ENCODE results near the gene EXOC2.

Gene EXOC2

DNA sequence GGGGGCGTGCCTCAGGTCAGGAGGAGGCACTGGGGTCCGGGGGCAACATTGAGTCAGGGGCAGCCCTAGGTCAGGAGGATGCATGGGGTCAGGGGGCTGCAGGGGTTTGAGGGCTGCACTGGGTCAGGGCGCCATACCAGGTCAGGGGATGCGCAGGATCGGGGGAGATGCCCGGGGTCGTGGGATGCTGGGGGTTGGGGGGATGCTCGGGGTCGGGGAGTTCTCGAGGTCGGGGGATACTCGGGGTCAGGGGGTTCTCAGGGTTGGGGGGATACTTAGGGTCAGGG, 727 bp upstream of the EXOC2 start:
- Histone ChIP-seq H3K9me2 (replicated peaks; ENCODE audit: control insufficient read depth, low read length) (no peaks in the 10 kb centered on the region), H3K79me2 (ENCODE audit: control insufficient read depth, low read length) (peaks cover 37% of the 10 kb centered on the region), H3F3A (ENCODE audit: control insufficient read depth, insufficient read depth) (no peaks in the 10 kb centered on the region), H3K4me3 (ENCODE audit: low read length) (peak overlapping the region; percentile 88), H3K27me3 (ENCODE audit: control insufficient read depth, low read length) (no peaks in the 10 kb centered on the region), H3K4me2 (ENCODE audit: low read length) (peak overlapping the region; percentile 92), H4K20me1 (ENCODE audit: control insufficient read depth, insufficient read depth, low read depth, low read length) (no peaks in the 10 kb centered on the region), H3K36me3 (ENCODE audit: control insufficient read depth, low read length) (peaks cover 6% of the 10 kb centered on the region; the same call in 1 of the 2 replicates), H3K27ac (ENCODE audit: low read depth, low read length) (no peak overlapping the region), H3K4me1 (ENCODE audit: control insufficient read depth, low read length) (peaks cover 18% of the 10 kb centered on the region), H3K9me3 (ENCODE audit: control insufficient read depth, insufficient read depth, low read length) (no peaks in the 10 kb centered on the region)
- no peak for TF ChIP-seq EZH2phosphoT487 (IDR thresholded peaks at IDR 0.05; ENCODE audit: borderline replicate concordance, low read length)
- TF ChIP-seq, protein P1, sequence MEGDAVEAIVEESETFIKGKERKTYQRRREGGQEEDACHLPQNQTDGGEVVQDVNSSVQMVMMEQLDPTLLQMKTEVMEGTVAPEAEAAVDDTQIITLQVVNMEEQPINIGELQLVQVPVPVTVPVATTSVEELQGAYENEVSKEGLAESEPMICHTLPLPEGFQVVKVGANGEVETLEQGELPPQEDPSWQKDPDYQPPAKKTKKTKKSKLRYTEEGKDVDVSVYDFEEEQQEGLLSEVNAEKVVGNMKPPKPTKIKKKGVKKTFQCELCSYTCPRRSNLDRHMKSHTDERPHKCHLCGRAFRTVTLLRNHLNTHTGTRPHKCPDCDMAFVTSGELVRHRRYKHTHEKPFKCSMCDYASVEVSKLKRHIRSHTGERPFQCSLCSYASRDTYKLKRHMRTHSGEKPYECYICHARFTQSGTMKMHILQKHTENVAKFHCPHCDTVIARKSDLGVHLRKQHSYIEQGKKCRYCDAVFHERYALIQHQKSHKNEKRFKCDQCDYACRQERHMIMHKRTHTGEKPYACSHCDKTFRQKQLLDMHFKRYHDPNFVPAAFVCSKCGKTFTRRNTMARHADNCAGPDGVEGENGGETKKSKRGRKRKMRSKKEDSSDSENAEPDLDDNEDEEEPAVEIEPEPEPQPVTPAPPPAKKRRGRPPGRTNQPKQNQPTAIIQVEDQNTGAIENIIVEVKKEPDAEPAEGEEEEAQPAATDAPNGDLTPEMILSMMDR (IDR thresholded peaks at IDR 0.05; ENCODE audit: low read depth, low read length, poor library complexity, severe bottlenecking), result no peak

- Histone ChIP-seq H3K4me3 (ENCODE audit: low read length) (peak overlapping the region; percentile 88), H3K9me2 (replicated peaks; ENCODE audit: control insufficient read depth, low read length) (no peaks in the 10 kb centered on the region), H3K27me3 (ENCODE audit: control insufficient read depth, low read length) (no peaks in the 10 kb centered on the region), H4K20me1 (ENCODE audit: control insufficient read depth, insufficient read depth, low read depth, low read length) (no peaks in the 10 kb centered on the region), H3K4me1 (ENCODE audit: control insufficient read depth, low read length) (peaks cover 18% of the 10 kb centered on the region), H3K36me3 (ENCODE audit: control insufficient read depth, low read length) (peaks cover 6% of the 10 kb centered on the region; the same call in 1 of the 2 replicates), H3F3A (ENCODE audit: control insufficient read depth, insufficient read depth) (no peaks in the 10 kb centered on the region), H3K4me2 (ENCODE audit: low read length) (peak overlapping the region; percentile 92), H3K79me2 (ENCODE audit: control insufficient read depth, low read length) (peaks cover 37% of the 10 kb centered on the region), H3K27ac (ENCODE audit: low read depth, low read length) (peak overlapping the region; percentile 52), H3K9me3 (ENCODE audit: control insufficient read depth, insufficient read depth, low read length) (no peaks in the 10 kb centered on the region)
- no peak for TF ChIP-seq EZH2phosphoT487 (IDR thresholded peaks at IDR 0.05; ENCODE audit: borderline replicate concordance, low read length)
Measured at GRCh38 chr6:692356-692851, 535 bp downstream of the EXOC2 start.

DNA sequence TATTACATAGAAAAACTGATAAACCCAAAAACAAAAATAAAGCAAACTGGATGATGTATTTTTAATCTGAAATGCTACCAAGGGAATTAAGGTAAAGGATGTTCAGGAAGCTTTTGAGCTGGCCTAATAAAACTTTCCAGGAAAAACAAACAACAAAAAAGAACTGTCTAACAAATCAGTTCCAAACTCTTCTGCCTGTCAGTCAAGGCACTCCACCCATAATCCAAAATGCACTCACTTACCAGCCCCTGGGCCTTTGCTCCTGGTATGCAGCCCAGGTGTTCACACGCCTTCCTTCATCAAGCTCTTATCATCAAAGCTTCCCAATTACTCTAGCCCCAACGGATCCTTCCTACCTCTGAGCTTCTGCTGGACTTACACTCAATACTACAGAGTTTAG, 3.7 kb downstream of the EXOC2 start:
- no peak overlapping the region for H3K4me2 ChIP-seq (ENCODE audit: low read length)
- H3K79me2 ChIP-seq (ENCODE audit: control insufficient read depth, low read length), result peaks cover 52% of the 10 kb centered on the region

DNA sequence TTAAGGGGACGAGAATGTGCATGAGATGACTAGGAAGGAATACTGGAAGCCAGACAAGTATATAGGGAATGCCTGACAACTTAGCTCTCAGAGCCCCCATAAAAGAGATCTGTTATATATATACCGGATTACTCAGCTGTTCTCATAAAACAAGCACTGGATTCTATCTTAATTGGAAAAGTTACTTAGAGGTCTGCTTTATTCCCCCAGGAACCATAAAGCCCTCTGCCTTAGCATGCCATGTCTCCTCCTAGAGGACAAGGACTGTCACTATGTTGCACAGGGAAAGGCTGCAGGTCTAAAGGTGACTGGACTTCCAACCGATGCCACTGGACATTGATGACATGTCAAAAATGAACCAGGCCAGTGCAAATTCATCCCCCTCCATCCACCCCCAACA, 6.4 kb downstream of the EXOC2 start:
- Histone ChIP-seq H3K27ac (ENCODE audit: low read depth, low read length) (no peak overlapping the region), H3K9me2 (replicated peaks; ENCODE audit: control insufficient read depth, low read length) (no peaks in the 10 kb centered on the region), H3F3A (ENCODE audit: control insufficient read depth, insufficient read depth) (no peaks in the 10 kb centered on the region), H3K4me1 (ENCODE audit: control insufficient read depth, low read length) (peaks cover 22% of the 10 kb centered on the region), H4K20me1 (ENCODE audit: control insufficient read depth, insufficient read depth, low read depth, low read length) (peaks cover 4% of the 10 kb centered on the region; the same call in 1 of the 2 replicates), H3K27me3 (ENCODE audit: control insufficient read depth, low read length) (no peaks in the 10 kb centered on the region), H3K4me3 (ENCODE audit: low read length) (no peak overlapping the region), H3K9me3 (ENCODE audit: control insufficient read depth, insufficient read depth, low read length) (no peaks in the 10 kb centered on the region), H3K4me2 (ENCODE audit: low read length) (no peak overlapping the region), H3K36me3 (ENCODE audit: control insufficient read depth, low read length) (peaks cover 6% of the 10 kb centered on the region), H3K79me2 (ENCODE audit: control insufficient read depth, low read length) (peaks cover 58% of the 10 kb centered on the region)
- TF ChIP-seq EZH2phosphoT487 (IDR thresholded peaks at IDR 0.05; ENCODE audit: borderline replicate concordance, low read length), result no peak
- TF ChIP-seq, protein P1 (IDR thresholded peaks at IDR 0.05; ENCODE audit: low read depth, low read length, poor library complexity, severe bottlenecking), result no peak

More for the DNA sequence above, 3.7 kb downstream of the EXOC2 start:
- no peak overlapping the region for H3K27ac ChIP-seq (ENCODE audit: low read depth, low read length)
- no peak for TF ChIP-seq EZH2phosphoT487 (IDR thresholded peaks at IDR 0.05; ENCODE audit: borderline replicate concordance, low read length)
- TF ChIP-seq, protein P1 (IDR thresholded peaks at IDR 0.05; ENCODE audit: low read depth, low read length, poor library complexity, severe bottlenecking), result no peak
- peaks cover 27% of the 10 kb centered on the region for H3K4me1 ChIP-seq (ENCODE audit: control insufficient read depth, low read length)
- no peaks in the 10 kb centered on the region for H3K9me2 ChIP-seq (replicated peaks; ENCODE audit: control insufficient read depth, low read length)
- no peak overlapping the region for H3K4me3 ChIP-seq (ENCODE audit: low read length)
- H4K20me1 ChIP-seq (ENCODE audit: control insufficient read depth, insufficient read depth, low read depth, low read length), result no peaks in the 10 kb centered on the region
- H3F3A ChIP-seq (ENCODE audit: control insufficient read depth, insufficient read depth), result no peaks in the 10 kb centered on the region
- H3K27me3 ChIP-seq (ENCODE audit: control insufficient read depth, low read length), result no peaks in the 10 kb centered on the region
- no peaks in the 10 kb centered on the region for H3K9me3 ChIP-seq (ENCODE audit: control insufficient read depth, insufficient read depth, low read length)
- peaks cover 6% of the 10 kb centered on the region; the same call in 1 of the 2 replicates for H3K36me3 ChIP-seq (ENCODE audit: control insufficient read depth, low read length)

All from DOHH2 (cell line).